Measurements from ENCODE around the gene PLCG1.

Gene PLCG1

DNA sequence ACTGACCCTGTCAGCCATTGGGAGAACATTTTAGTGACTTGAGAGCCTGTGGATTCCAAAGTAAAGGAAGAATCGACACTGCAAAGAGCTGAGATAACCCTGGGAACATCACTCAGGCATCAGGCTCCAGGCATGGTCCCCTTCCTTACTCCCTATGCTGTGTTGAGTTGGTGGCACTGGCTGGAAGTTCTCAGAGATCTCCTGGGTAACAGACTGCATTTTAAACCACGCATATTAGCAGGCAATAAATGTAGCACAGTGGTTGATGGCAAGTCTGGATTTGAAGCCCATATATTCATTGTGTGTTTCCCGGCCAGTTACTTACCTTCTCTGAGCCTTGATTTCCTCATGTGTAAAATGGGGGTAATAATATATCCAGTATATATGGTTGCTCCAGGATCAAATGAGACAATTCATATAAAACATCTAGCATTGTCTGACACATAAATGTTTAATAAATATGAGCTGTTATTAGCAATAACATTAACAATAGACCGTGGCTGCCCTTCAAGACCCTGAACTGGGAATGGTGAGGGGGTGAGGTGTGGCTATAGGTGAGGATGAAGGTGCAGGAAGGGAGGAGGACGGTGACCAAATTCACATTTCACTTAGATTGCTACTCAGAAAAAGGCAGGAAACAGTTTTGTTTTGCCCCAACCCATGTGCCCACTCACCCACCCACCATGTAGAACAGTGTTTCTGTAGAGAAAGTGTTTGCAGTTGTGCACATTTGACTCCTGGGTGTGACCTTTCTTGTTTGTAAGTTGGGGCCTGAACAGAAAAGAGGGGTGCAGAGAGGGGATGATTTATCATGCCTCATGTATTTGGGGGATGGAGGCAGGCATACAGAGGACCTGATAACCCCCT is 2.1 kb downstream of the PLCG1 start:
- Mint-ChIP-seq H3K9me3 (no peaks in the 10 kb centered on the region), H3K4me1 (peaks cover 74% of the 10 kb centered on the region), H3K36me3 (ENCODE audit: low read depth) (peaks cover 33% of the 10 kb centered on the region), H3K4me3 (peak overlapping the region; percentile 85 to 96 (median 89)), H3K27ac (peak overlapping the region; percentile 95 to 97 (median 95)), H3K27me3 (ENCODE audit: low read depth) (no peaks in the 10 kb centered on the region)
- TF ChIP-seq CTCF (IDR thresholded peaks at IDR 0.05; ENCODE audit: unreplicated experiment in 3 of 3) = no peak

GRCh38 chr20:41140226-41141133 is 3.1 kb downstream of the PLCG1 start:
- Mint-ChIP-seq H3K27ac (peak overlapping the region; percentile 95 to 97 (median 95)), H3K4me1 (peaks cover 80% of the 10 kb centered on the region), H3K36me3 (ENCODE audit: low read depth) (peaks cover 43% of the 10 kb centered on the region), H3K27me3 (ENCODE audit: low read depth) (no peaks in the 10 kb centered on the region), H3K9me3 (no peaks in the 10 kb centered on the region), H3K4me3 (peak overlapping the region; percentile 85 to 96 (median 89))
- no peak for TF ChIP-seq CTCF (IDR thresholded peaks at IDR 0.05; ENCODE audit: unreplicated experiment in 3 of 3)

DNA sequence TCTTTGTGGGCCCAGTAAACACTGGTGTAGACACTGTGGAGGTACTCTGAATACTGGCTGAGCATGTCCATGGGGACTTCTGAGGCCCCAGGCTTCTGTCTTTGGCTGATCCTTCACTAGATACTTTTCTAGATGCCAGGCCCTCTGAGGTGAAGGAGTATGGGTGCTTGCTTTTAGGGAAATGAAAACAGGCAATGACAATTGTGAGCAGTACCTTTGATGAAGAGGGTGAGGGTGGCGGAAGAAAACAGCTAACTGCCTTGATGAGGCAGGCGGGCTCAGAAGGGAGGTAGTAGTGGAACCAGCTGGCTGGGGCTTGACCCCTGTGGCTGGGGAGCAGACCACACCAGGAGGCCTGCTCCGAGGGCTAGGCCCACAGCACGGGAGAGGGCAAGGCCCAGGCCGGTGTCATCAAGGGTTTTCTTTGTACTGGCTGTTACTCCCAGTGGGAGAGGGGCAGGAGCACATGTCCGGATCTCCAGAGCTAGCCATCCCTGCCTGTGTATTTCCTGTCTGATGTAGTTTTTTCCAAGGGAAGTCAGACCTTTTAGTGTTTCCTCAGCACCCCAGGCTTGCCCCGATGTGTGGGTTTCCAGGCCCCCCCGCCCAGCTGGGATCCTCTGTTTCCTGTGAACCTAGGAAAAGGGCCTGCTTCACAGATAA is 3.9 kb downstream of the PLCG1 start:
- Mint-ChIP-seq H3K27me3 (ENCODE audit: low read depth) (no peaks in the 10 kb centered on the region), H3K4me1 (peaks cover 80% of the 10 kb centered on the region), H3K4me3 (peak overlapping the region; percentile 85 to 96 (median 89)), H3K36me3 (ENCODE audit: low read depth) (peaks cover 45% of the 10 kb centered on the region), H3K27ac (peak overlapping the region; percentile 27 to 97 (median 95)), H3K9me3 (no peaks in the 10 kb centered on the region)
- no peak for TF ChIP-seq CTCF (IDR thresholded peaks at IDR 0.05; ENCODE audit: unreplicated experiment in 3 of 3)

DNA sequence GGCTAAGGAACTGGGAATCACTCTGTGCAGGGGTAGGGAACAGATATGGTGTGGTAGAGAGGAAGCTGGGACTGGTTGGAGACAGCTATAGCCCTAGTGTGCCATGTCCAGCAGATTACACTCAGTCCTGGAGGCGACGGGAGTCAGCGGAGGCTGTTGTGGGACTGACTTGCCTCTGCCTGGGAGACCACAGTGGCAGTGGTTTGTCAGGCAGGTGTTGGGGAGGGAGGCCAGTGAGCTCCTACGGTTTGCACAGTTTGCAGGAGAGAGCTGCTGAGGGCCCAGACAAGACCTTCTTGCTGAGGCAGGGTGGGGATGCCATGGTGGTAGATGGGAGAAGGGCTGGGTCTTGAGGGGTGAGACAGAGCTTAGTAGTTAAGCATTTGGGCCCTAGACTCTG is 4.9 kb downstream of the PLCG1 start:
- H3K4me3 Mint-ChIP-seq = peak overlapping the region in 1 of 3 experiments; percentile 6
- H3K4me1 Mint-ChIP-seq = peaks cover 87% of the 10 kb centered on the region
- H3K27me3 Mint-ChIP-seq (ENCODE audit: low read depth) = no peaks in the 10 kb centered on the region
- no peak for TF ChIP-seq CTCF (IDR thresholded peaks at IDR 0.05; ENCODE audit: unreplicated experiment in 3 of 3)
- peak overlapping the region in 1 of 3 experiments; percentile 24 for H3K27ac Mint-ChIP-seq
- peaks cover 53% of the 10 kb centered on the region for H3K36me3 Mint-ChIP-seq (ENCODE audit: low read depth)
- H3K9me3 Mint-ChIP-seq = no peaks in the 10 kb centered on the region

DNA sequence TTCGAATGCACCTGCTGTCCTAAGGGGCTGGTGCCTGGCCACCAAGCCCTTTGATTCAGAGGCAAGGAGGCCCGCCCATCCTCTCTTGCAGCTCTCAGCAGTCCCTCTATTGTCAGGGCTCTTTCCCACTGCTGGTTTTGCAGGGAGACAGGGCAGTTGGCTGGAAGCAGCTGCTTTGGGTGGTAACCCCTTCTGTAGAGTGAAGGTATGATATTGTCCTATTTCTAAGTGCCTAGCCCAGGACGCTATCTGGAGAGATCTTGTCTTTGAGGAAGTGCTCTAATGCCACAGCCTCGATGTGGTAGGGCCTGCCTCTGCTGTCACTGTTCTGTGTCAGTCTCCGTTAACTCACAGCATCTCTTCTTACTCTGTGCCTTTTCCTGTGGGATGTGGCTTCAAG is 5.6 kb downstream of the PLCG1 start:
- Mint-ChIP-seq H3K9me3 (no peaks in the 10 kb centered on the region), H3K36me3 (ENCODE audit: low read depth) (peaks cover 53% of the 10 kb centered on the region), H3K4me1 (peaks cover 89% of the 10 kb centered on the region), H3K27ac (no peak overlapping the region), H3K27me3 (ENCODE audit: low read depth) (no peaks in the 10 kb centered on the region), H3K4me3 (no peak overlapping the region)
- no peak for TF ChIP-seq CTCF (IDR thresholded peaks at IDR 0.05; ENCODE audit: unreplicated experiment in 3 of 3)

Measured in nephron (organoid).